Upper lobe of left lung (tissue), 6 donors: ENCODE measurements around the gene MLST8. TPM values are rescaled to one million over a fixed set of nuclear protein-coding genes. Genes with fewer than 3 reads are reported as not detected.
A peak's percentile ranks its signal among the peaks of the same experiment; 100 is the strongest.

Source experiments
- ATAC-seq, 2 donors: fragments of 200-7000 bp; cut with Tn5 transposase; one replicate each; pipeline ENCODE4 v1.9.1; 2022; ENCODE audit warnings: mild to moderate bottlenecking in 2 of 2, moderate library complexity in 2 of 2; ENCODE audit not compliant: low FRiP score in 2 of 2
- DNase-seq, 2 donors: peaks; one replicate each; pipeline ENCODE4 v3.0.0-alpha.2; 2019 to 2020
- H3K27ac ChIP-seq, 4 donors: fragments of 200-600 bp; sonication (generic); one replicate each; pipeline ENCODE4 v1.5.1; 2016 to 2019
- H3K27me3 ChIP-seq, 4 donors: fragments of 200-600 bp; sonication (generic); one replicate each; pipeline ENCODE4 v1.5.1; 2017 to 2019
- H3K36me3 ChIP-seq, 4 donors: fragments of 200-600 bp; sonication (generic); one replicate each; pipeline ENCODE4 v1.5.1; 2016 to 2019
- H3K4me1 ChIP-seq, 4 donors: fragments of 200-600 bp; sonication (generic); one replicate each; pipeline ENCODE4 v1.5.1; 2018 to 2019
- H3K4me3 ChIP-seq, 4 donors: fragments of 200-600 bp; sonication (generic); one replicate each; pipeline ENCODE4 v1.5.1; 2017 to 2019; ENCODE audit warnings: mild to moderate bottlenecking in 2 of 4, moderate library complexity in 1 of 4
- H3K9me3 ChIP-seq, 4 donors: fragments of 200-600 bp; sonication (generic); one replicate each; pipeline ENCODE4 v1.5.1; 2018 to 2019
- EP300 ChIP-seq, 4 donors: sonication (generic); formaldehyde crosslinking; IDR thresholded peaks; one replicate each; pipeline ENCODE4 v1.5.1; 2017; ENCODE audit warnings: antibody characterized with exemption in 4 of 4, control low read depth in 2 of 4
- POLR2A ChIP-seq, 4 donors: fragments of 450-650 bp; IDR thresholded peaks; one replicate each; pipeline ENCODE4 v1.5.1; 2016 to 2017; ENCODE audit warnings: antibody characterized with exemption in 4 of 4, mild to moderate bottlenecking in 2 of 4
- POLR2AphosphoS5 ChIP-seq, 2 donors: sonication (generic); formaldehyde crosslinking; IDR thresholded peaks; one replicate each; pipeline ENCODE4 v1.5.1; 2017; ENCODE audit warnings: antibody characterized with exemption in 2 of 2
- WGBS, 2 donors: methylation state at CpG; one replicate each; pipeline ENCODE4 v1.1.5; 2017 to 2018; 5-methylcytosine and 5-hydroxymethylcytosine counted together
- total RNA-seq, 6 donors: library from RNA; depleted of rRNA in 4 of 6; stranded (reverse); fragments of >200 nt in 4 of 6; gene quantifications; one replicate each; pipeline versions ENCODE4 v1.1.0 to v1.2.1, GENCODE V29; 2016 to 2021
- TF ChIP-seq, protein P1 (sequence below), 6 experiments: fragments of 450-650 bp in 4 of 6; fragments of 200-600 bp in 2 of 6; sonication (generic) in 2 of 6; IDR thresholded peaks; one replicate each; pipeline ENCODE4 v1.5.1; 2016 to 2019; ENCODE audit warnings: antibody characterized with exemption in 6 of 6
- donor health status: DM: no; HTN: no; CAD: no; lungs with moderate emphysema.
- donor health status: DM: no; HTN: yes; CAD: no; lungs with severe emphysema.

The MLST8 gene
- total RNA-seq, 6 donors from 2014 or later, result 24.6 to 93.2 (median 47.7) TPM

DNA sequence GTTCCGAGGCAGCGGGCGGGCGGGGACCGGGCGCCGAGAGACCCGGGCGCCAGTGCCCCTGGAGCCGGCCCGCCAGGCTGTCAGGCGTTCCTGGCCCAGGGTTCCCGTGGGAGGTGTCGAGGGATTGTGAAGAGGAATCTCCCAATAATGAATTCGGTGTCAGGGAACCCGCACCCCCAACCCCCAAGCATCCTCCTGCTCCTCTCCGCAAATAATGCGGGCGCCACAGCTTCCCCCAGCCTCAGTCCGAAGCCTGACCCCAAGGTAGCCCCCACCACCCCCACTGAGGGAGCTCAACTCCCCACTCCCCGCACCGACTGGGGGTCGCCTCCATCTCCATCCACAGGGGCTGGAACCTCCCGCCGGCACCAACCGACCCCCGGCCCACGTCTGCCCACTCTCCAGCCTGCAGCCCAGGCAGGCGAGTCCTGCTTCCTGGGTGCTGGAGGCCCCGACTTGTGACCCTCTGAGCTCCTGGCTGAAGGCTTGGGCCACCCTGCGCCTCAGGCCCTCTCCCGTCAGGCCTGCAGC is 8.2 kb upstream of the MLST8 start:
- H3K4me3 ChIP-seq, result peak overlapping the region in 3 of 4 donors; percentile 28 to 41 (median 33)
- DNase-seq (peak in 1 of 2 donors; percentile 74), ATAC-seq (no peak)
- WGBS, 2 donors, result 28 to 29% methylated on average over 4 to 26 of the region's 32 CpGs
- TF ChIP-seq POLR2AphosphoS5 (IDR thresholded peaks at IDR 0.05) (no peak), EP300 (IDR thresholded peaks at IDR 0.05) (no peak), POLR2A (IDR thresholded peaks at IDR 0.05) (no peak)
- TF ChIP-seq, protein P1, sequence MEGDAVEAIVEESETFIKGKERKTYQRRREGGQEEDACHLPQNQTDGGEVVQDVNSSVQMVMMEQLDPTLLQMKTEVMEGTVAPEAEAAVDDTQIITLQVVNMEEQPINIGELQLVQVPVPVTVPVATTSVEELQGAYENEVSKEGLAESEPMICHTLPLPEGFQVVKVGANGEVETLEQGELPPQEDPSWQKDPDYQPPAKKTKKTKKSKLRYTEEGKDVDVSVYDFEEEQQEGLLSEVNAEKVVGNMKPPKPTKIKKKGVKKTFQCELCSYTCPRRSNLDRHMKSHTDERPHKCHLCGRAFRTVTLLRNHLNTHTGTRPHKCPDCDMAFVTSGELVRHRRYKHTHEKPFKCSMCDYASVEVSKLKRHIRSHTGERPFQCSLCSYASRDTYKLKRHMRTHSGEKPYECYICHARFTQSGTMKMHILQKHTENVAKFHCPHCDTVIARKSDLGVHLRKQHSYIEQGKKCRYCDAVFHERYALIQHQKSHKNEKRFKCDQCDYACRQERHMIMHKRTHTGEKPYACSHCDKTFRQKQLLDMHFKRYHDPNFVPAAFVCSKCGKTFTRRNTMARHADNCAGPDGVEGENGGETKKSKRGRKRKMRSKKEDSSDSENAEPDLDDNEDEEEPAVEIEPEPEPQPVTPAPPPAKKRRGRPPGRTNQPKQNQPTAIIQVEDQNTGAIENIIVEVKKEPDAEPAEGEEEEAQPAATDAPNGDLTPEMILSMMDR (IDR thresholded peaks at IDR 0.05), result no peak
- H3K36me3 ChIP-seq, result no peaks in the 10 kb centered on the region
- no peak overlapping the region for H3K27ac ChIP-seq
- peaks cover 11 to 20% (median 14%) of the 10 kb centered on the region in 4 donors for H3K4me1 ChIP-seq
- peaks cover 0 to 28% (median 21%) of the 10 kb centered on the region in 4 donors for H3K27me3 ChIP-seq
- H3K9me3 ChIP-seq, result no peaks in the 10 kb centered on the region

DNA sequence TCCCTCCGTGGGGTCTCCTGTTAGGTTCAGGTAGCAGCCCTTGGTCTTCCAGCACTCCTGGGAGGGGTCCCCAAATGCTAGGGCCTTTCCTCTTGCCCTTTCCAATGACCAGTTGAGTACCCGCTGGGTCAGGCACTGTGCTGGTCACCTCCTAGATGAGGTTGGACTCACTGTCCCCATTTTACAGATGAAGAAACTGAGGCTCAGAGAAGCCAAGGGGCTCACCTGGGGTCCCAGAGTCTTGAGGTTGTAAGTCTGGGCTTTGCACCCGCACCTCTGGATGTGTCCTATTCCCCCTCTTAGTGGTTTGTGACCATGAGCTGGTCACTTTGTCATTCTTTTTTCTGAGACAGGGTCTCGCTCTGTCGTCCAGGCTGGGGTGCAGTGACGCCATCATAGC is 7.5 kb upstream of the MLST8 start:
- DNase-seq (no peak), ATAC-seq (no peak)
- Histone ChIP-seq H3K27ac (no peak overlapping the region), H3K36me3 (no peaks in the 10 kb centered on the region), H3K4me3 (no peak overlapping the region), H3K9me3 (no peaks in the 10 kb centered on the region), H3K4me1 (peaks cover 11 to 20% (median 14%) of the 10 kb centered on the region in 4 donors), H3K27me3 (peaks cover 0 to 28% (median 21%) of the 10 kb centered on the region in 4 donors)
- 70 to 88% methylated on average over 5 to 6 of the region's 6 CpGs for WGBS, 2 donors
- TF ChIP-seq POLR2A (IDR thresholded peaks at IDR 0.05) (no peak), EP300 (IDR thresholded peaks at IDR 0.05) (no peak), POLR2AphosphoS5 (IDR thresholded peaks at IDR 0.05) (no peak)
- TF ChIP-seq, protein P1 (IDR thresholded peaks at IDR 0.05), result no peak

DNA sequence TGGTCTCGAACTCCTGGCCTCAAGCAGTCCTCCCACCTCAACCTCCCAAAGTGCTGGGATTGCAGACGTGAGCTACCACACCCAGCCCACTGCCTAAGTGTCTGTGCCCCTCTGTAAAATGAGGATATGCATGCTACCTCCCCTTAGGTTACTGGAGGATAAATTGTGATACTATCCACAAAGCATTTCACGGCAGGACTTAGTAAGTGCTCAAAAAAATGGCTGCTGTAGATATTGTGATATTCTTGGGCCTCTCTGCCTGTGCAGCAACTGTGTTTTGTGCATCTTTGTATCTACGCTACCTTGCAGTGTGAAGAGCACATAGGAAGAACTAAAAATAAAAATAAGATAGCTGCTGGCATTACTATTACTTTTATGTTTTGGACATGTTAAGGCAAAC is 7.0 kb upstream of the MLST8 start:
- ATAC-seq (no peak), DNase-seq (no peak)
- no peak overlapping the region for H3K4me3 ChIP-seq
- 68 to 75% methylated on average over 4 of the region's 4 CpGs for WGBS, 2 donors
- TF ChIP-seq POLR2A (IDR thresholded peaks at IDR 0.05), result no peak
- no peak for TF ChIP-seq POLR2AphosphoS5 (IDR thresholded peaks at IDR 0.05)
- TF ChIP-seq EP300 (IDR thresholded peaks at IDR 0.05), result no peak
- TF ChIP-seq, protein P1 (IDR thresholded peaks at IDR 0.05), result no peak
- H3K36me3 ChIP-seq, result no peaks in the 10 kb centered on the region
- H3K9me3 ChIP-seq, result no peaks in the 10 kb centered on the region
- H3K27ac ChIP-seq, result no peak overlapping the region
- peaks cover 11 to 20% (median 14%) of the 10 kb centered on the region in 4 donors for H3K4me1 ChIP-seq
- H3K27me3 ChIP-seq, result peaks cover 0 to 28% (median 21%) of the 10 kb centered on the region in 4 donors

DNA sequence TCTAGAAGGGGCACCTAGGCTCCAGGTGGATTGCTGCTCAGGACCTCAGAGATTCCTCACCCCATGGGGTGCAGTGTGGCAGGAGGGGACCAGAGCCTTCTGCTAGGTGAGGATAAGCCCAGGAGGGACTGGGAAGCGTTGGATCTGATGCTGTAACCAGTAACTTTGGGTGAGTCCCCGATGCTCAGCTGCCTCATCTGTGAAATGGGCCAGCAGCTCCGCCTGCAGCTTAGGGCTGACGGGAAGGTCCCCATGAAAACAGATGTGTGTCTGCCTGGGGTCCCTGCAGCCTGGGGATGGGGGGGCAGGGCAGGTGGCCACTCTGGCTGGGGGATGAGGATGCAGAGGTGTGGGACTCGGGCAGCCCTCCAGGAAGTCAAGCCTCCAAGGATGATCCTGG is 6.2 kb upstream of the MLST8 start:
- no peaks in the 10 kb centered on the region for H3K9me3 ChIP-seq
- H3K27ac ChIP-seq, result no peak overlapping the region
- H3K27me3 ChIP-seq, result peaks cover 0 to 28% (median 21%) of the 10 kb centered on the region in 4 donors
- DNase-seq (no peak), ATAC-seq (no peak)
- no peaks in the 10 kb centered on the region for H3K36me3 ChIP-seq
- WGBS, 2 donors, result 83 to 100% methylated on average over 4 to 5 of the region's 5 CpGs
- H3K4me3 ChIP-seq, result no peak overlapping the region
- no peak for TF ChIP-seq POLR2A (IDR thresholded peaks at IDR 0.05)
- TF ChIP-seq, protein P1 (IDR thresholded peaks at IDR 0.05), result no peak
- TF ChIP-seq POLR2AphosphoS5 (IDR thresholded peaks at IDR 0.05), result no peak
- no peak for TF ChIP-seq EP300 (IDR thresholded peaks at IDR 0.05)
- peaks cover 11 to 20% (median 14%) of the 10 kb centered on the region in 4 donors for H3K4me1 ChIP-seq
